ENCODE measurements around the gene BDKRB2. TPM values are rescaled to one million over a fixed set of nuclear protein-coding genes. Genes with fewer than 3 reads are reported as not detected.
A peak's percentile ranks its signal among the peaks of the same experiment; 100 is the strongest.
"Not testable (repeated sequence)": the region's sequence is repeated elsewhere in the genome, so short reads cannot be mapped to it uniquely, and the experiment has no call there.

Gene BDKRB2
- total RNA-seq, 1 experiment from 2014 or later: 5.4 TPM

DNA sequence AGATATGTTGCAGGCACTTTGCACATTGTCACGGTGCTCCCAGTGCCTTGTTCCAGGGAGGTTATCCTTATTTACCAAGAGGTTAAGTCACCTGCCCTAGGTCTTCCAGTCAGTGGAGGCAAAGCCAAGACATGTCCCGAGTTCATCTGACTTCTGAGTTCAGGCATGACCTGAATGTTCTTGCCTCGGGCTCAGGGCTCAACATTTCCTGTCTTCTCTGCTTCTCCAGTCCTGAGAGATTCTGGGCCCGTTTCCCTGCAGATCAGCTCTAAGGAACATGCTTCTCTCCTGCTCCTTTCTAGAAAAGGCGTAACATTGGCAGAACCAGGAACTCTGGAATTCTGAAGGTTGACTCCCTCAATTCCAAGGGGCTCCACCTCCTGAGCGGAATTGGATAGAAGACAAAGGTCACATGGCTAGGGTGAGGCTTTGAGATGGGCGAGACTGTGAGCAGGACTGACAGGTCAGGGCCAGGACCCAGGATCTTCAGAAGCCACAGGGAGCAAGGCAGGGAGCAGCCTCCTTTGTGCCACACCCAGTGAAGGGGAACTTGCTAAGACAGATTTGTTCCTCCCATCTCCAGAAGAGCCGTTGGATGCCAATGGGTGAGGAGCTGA lies 19.9 kb downstream of the BDKRB2 start:
- DNase-seq (ENCODE audit: low spot score): no peak

DNA sequence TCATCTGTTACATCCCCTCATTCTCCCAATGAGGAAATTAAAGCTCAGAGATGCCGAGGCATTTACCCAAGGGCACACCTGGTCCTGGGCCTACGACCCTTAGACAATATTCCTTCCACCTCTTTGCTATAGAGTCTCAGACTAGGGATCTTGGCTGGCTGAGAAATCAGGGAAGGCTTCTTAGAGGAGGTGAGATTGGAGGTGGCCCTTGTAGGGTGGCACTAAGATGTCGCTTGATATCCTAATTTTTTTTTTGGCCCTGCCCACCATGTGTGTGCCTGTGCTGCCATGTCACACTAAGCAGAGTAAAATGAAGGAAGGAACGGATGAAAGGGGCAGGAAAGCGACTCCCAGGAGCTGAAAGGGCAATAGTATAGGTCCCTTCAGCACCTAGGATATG lies 20.6 kb downstream of the BDKRB2 start:
- DNase-seq (ENCODE audit: low spot score): no peak

DNA sequence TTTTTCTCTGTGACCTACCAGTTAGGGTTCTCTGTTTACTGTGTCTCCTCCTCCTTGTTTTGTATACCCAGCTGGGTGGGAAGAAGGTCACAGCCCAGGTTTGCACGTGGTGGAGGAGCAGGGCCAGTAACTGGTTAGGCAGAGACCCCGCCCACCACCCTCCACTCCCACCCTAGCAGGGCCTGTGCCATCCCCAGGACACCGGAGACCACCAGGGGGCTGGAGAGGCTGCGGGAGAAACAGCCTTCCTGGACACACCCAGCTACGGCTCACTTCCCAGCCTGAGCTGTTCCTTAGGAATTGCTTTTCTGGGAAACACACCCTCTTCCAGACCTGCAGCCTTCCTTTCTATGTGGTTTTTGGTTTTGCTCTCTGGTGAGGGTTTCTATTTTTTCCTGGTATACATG lies 21.1 kb downstream of the BDKRB2 start:
- peak; percentile 57 for DNase-seq (ENCODE audit: low spot score)

DNA sequence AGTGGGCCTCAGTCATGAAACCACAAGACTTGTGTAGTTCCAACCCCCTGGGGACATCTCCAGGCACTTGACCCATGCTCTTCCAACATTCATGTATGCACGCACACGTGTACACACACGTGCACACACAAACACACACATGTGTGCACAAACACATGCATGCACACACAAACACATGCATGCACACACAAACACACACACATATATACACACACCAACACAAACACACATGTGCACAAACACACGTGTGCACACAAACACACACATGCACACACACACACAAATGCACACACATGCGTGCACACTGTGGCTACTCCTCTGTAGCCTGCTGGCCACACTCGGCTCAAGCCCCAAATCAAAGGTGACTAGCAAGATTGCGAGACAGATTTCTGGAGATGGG lies 22.8 kb downstream of the BDKRB2 start:
- no peak for DNase-seq (ENCODE audit: low spot score)

DNA sequence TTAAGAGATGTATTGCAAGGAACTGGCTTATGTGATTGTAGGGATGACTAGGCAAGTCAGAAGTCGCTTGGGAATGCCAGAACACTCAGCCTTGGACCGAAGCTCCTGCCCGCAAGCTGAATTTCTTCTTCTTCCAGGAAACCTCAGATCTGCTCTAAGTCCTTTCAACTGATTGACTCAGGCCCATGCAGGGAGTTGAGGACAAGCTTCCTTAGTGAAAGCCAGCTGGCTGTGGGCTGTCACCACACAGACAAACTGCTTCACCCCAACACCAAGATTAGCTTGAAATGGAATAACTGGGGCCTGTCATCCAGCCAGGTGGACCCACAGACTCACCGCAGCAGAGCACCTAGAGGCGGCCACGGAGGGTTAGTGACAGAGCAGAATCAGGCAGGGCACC lies 24.7 kb downstream of the BDKRB2 start:
- no peak for DNase-seq (ENCODE audit: low spot score)

DNA sequence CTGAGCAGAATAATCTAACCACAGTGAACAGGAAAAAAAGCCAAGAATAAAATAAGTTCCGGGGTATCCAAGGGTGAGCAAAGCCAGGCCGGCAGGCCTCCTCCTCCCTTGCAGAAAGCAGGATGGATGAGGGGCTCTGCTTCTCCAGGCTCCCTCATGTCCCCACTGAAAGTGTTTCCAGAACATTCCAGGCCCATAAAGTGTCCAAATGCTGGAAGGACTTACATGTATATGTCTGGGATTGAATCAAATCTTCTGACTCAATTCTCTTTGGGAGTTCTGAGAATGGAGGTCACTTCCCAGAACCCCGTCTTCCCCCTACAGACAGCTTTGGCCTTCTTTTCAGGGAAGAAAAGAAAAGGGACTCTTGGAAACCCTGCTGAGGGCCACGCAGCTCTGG lies 26.4 kb downstream of the BDKRB2 start:
- DNase-seq (ENCODE audit: low spot score): no peak

DNA sequence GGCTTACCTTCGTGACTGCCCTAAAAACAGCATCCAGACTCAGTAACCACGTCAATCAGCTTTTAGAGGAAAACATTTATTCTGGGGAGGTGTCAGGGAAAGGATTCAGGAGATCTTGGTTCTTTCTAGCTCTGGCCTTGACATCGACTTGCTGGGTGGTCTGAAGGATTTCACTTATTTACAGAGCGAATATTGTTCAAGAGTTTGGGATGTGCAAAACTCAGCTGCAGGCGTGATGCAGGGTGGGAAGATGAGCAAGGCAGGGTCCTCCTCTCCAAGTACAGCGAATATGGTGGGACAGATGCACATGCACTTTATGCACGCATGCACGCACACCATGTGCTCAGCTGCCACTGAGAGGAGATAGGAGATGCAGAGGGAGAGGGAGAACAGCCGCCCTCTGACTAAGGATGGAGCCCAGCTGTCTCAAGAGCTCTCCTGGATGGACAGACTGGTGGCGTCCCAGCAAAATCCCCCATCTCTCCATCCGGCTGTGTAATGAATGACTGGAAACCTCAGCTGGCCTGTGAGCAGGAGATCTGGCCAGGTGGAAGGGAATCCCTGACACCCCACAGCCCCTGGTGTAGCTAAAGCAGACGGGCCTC lies 27.0 kb downstream of the BDKRB2 start:
- DNase-seq (ENCODE audit: low spot score): no peak

DNA sequence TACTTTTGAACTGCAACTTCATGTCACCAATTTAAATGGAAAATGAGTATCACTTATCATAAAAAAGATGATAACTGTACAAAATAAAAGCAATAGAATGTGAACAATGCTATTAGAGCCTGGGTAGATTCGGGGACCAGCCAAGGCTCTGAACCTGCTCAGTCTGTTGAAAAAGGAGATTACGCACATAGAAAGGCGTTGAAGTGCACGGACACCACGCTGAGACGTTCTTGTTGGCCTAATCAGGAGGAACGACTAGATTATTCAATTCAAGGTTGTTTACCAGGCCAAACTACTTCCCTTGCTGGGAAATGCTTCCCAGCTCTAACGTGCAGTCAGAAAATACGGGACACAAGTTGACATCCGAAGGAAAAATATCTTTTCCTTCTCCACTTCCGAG lies 27.9 kb downstream of the BDKRB2 start:
- no peak for DNase-seq (ENCODE audit: low spot score)

DNA sequence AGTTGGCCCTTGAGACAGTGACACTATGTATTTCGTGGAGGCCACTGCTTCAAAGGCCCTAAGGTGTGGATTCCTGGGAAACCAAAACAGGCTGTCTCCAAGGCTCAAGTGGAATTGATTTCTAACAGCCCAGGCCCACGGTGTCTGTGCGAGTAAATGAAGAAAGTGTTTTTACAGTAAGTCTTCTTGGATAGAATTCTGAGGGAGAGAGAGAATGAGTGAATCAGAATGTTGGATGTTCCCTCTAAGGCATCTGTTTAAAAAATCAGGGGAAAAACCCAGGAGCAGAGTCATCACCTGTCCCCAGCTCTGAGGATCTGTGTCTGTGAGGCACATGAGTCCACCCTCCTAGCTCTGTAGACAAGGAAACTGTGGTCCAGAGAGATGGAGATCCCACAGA lies 29.0 kb downstream of the BDKRB2 start:
- DNase-seq (ENCODE audit: low spot score): no peak

DNA sequence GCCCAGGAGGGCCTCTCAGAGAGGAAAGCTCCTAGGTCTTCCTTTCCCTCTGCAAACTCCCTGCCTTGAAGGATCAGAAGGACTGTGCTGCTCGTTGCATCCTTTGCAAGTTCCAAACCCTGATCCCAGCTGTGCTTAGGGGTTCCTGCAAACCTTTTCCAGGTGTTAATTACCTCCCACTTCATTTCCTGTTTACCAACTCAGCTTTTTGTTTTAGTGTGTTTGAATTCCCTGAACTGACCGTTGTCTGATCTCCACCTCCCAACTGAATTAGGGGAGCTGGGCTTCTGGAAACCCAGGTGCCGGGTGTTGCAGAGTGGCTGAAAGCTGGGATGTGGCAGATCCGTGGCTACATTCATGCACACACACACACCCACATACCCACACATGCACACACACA lies 30.8 kb downstream of the BDKRB2 start:
- DNase-seq (ENCODE audit: low spot score): no peak

DNA sequence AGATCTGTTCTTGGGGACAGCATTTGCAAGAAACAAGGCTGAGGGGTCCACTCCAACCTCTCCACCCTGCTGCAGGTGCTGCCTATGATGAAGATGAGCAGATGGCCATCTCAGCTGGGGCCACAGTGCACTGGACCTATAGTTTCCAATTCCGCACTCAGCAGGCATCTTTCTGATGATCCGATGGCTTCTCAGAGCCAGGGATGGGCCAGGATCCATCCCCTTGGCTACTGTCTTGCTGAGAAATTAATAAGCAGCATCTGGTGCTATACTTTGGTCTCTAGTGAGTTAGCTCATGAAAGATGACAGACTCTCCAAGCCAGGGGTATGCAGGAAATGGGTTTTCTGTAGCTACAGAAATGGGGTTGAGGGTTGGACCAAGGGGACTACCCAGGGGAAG lies 33.0 kb downstream of the BDKRB2 start:
- DNase-seq (ENCODE audit: low spot score): no peak

DNA sequence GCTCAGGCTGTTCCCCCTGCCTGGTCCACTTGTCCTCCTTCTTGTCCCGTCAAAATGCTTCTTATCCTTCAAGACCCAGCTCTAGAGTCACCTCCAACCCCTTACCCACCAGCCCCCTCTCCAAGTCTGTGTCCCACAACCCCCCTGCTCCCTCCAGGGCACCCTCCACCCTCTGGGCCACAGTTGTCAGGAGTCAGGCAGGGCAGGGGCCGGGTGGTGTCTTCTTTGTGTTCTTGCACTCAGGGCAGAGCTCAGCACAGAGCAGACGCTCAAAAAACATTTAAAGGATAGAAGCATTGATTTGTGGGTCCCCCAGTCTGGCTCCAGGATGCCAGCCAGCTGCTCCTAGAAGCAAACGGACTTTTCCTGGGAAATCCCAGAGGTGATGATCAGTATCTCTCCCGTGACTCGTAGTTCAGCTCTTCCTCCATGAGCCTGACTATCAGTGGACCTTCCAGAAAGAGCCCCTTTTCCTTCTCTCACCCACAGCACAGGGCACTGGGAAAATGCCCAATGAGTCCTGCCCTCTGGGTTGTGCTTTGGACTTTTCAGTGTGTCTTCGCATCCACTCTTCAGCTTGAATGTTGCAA lies 34.1 kb downstream of the BDKRB2 start:
- DNase-seq (ENCODE audit: low spot score): no peak

DNA sequence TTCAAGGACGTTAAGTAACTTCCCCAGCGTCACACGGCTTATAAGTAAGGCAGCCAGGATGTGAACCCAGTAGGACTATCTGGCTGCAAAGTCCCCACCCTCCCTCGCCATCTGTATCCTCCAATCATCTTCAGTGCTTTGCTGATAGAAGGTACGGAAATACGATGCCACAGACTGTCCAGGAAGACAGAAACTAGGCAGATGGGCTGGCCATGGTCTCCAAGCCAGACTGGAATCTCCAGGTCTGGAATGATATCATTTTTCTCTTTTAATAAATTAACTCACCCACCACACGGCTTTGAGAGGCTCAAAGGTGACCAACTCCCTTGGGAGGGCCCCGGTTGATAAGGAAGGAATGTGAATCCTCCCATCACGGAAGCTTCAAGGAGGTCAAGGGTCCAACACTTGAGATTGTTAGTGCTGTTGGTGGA lies 35.1 kb downstream of the BDKRB2 start:
- no peak for DNase-seq (ENCODE audit: low spot score)

DNA sequence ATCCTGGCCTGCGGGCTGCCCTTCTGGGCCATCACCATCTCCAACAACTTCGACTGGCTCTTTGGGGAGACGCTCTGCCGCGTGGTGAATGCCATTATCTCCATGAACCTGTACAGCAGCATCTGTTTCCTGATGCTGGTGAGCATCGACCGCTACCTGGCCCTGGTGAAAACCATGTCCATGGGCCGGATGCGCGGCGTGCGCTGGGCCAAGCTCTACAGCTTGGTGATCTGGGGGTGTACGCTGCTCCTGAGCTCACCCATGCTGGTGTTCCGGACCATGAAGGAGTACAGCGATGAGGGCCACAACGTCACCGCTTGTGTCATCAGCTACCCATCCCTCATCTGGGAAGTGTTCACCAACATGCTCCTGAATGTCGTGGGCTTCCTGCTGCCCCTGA lies 36.0 kb downstream of the BDKRB2 start:
- DNase-seq (ENCODE audit: low spot score): no peak

DNA sequence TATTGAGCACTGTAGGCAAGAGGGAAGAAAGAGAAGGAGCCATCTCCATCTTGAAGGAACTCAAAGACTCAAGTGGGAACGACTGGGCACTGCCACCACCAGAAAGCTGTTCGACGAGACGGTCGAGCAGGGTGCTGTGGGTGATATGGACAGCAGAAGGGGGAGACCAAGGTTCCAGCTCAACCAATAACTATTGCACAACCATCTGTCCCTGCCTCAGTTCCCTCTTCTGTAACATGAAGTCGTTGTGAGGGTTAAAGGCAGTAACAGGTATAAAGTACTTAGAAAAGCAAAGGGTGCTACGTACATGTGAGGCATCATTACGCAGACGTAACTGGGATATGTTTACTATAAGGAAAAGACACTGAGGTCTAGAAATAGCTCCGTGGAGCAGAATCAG lies 37.5 kb downstream of the BDKRB2 start:
- DNase-seq (ENCODE audit: low spot score): no peak

DNA sequence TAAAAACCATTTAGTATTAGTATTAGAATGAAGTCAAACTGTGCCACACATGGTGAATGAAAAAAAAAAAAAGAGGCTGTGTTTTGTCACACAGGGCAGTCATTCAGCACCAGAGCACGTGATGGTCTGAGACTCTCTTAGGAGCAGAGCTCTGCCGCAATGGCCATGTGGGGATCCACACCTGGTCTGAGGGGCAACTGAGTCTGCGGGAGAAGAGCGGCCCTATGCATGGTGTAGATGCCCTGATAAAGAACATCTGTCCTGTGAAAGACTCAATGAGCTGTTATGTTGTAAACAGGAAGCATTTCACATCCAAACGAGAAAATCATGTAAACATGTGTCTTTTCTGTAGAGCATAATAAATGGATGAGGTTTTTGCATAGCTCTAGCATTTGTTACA lies 39.1 kb downstream of the BDKRB2 start:
- no peak for DNase-seq (ENCODE audit: low spot score)

DNA sequence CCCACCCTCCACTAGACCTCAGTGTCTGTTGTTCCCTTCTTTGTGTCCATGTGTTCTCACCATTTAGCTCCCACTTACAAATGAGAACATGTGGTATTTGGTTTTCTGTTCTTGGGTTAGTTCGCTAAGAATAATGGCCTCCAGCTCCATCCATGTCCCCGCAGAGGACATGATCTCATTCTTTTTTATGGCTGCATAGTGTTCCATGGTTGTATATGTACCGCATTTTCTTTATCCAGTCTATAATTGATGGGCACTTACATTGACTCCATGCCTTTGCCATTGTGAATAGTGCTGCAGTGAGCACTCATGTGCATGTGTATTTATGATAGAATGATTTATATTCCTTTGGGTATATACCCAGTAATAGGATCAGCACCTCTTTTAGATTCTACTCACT lies 40.4 kb downstream of the BDKRB2 start:
- not testable (repeated sequence) for DNase-seq (ENCODE audit: low spot score)

DNA sequence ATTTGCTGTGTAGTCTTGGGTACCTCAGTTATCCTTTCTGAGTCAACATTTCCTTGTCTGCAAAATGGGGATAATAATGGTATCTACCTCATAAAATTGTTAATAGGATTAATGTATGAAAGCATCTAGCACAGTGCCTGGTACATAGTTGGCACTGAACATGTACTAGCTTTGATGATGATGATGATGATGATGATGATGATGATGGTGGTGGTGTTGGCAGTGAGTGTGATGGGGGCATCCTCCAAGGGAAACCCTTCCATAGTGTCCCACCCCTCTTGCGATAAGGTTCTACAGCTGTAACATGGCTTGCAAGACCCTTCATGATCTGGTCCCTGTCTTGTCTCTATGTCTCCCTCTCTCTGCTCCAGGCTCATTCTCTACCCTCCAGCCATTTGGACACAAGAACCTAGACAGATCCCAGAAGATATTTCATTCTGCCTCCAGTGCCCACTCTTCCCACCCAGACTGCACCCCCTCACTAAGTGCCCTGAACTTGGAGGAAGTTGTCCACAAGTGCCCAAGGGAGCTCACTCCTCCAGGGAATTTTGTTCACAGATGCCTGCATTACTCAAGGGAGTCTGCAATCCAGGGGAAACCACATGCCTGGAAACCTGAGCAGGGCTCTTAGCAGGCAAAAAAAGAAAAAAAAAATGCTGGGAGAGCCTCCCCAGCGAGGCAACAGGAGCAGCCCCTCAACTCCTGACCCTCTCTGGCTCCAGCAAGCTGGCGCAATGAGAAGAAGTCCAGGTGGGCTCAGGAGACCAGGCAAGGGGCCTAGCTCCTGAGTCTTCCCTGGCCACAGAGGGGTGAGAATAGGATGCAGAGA lies 41.3 kb downstream of the BDKRB2 start:
- DNase-seq (ENCODE audit: low spot score): peak; percentile 63

DNA sequence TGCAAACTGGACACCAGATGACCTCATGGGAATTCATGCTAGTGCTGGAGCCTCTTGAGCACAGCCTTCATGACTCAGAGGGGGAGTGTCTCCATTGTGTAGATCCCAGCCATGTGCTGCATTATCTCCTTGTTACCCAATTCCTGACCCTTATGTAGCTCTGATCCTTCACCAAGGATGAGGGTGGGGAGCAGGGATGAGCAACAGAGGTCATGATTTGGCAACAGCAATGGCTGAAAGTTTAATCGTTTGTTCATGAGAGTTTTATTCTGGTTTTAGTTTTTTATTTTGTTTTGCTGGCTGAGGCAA lies 41.9 kb downstream of the BDKRB2 start:
- peak; percentile 89 for DNase-seq (ENCODE audit: low spot score)

DNA sequence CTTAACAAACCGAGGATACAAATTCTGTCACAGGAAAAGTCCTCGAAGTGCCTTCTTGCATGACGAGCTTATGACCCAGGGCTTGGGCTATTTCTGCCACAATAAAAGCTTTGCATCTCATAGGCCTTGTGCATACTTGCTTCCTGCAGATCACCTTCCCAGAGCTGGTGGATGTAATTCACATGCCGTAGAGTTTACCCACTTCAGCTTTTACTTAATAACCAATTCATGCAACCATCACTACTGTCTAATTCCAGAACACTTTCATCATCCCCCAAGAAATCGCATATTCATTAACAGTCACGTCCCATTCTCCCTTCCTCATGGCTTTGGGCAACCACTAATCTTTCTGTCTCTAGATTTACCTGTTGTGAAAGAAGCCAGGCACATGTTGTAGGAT lies 42.4 kb downstream of the BDKRB2 start:
- no peak for DNase-seq (ENCODE audit: low spot score)

DNA sequence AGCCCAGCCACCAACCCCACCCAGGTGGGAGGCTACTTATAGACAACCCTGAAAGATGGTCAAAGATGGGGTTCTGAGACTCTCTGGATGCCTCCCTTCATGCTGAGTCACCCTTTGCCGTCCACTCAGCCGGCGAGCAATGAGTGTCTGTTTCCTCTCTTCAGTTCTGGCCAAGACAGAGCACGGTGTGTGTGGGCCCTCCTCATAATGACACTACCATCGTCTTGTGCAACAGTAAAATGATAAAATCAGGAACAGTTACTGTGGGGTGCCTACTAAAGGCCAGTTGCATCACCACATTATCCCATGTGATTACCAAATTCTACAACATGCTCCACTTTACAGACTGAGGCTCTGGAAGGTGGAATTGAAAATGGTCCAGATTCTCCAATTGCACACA lies 44.4 kb downstream of the BDKRB2 start:
- peak; percentile 64 for DNase-seq (ENCODE audit: low spot score)

DNA sequence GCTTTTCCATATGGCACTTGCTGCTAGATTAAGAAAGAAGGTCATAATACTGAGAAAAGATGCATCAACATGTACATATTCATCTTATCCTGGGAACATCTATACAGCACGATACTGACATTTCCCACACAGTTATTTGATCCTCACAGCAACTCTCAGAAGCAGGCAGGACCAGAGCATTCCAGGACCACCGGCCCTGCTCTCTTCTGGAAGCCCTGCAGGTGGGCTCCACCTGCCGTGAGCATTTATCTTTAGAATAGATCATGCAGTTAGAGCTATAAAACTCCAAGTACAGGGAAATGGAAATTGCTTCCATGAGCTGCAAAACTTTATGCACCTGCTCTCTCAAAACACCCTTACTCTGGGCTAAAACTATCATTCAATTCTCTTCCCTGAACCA lies 45.8 kb downstream of the BDKRB2 start:
- no peak for DNase-seq (ENCODE audit: low spot score)

DNA sequence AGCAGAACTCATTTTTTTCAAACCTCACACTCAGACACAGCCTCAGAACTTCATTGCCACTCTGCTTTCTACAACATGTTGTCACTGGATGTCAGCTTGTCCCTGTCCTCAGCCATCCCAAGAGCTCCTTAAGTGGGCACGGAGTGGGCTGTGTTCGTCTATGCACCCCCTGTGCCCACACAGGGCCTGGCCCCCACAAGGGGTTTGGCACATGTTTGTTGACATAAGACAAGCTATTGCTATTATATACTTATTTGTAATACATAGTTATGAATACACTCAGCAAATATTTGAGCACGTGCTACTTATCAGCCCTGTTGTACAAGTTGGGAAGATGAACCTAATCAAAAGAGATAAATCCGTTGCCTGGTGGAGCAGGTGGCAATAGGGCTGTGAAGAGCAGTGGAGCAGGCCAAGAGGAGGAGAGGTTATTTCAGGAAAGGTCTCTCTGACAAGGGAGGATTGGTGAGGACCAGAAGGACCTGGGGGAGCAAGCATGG lies 47.1 kb downstream of the BDKRB2 start:
- no peak for DNase-seq (ENCODE audit: low spot score)

All from H4 (cell line).